Right lobe of liver (tissue), 6 donors: ENCODE measurements around the gene ZNF416. TPM values are rescaled to one million over a fixed set of nuclear protein-coding genes. Genes with fewer than 3 reads are reported as not detected.

ENCODE experiments used
- ATAC-seq, 4 donors: fragments of 200-7000 bp; cut with Tn5 transposase; one replicate each; pipeline ENCODE4 v1.9.1; 2020; ENCODE audit warnings: mild to moderate bottlenecking in 4 of 4, moderate library complexity in 4 of 4
- DNase-seq, 3 donors: peaks; one replicate each; pipeline ENCODE4 v3.0.0-alpha.2; 2020
- H3K27ac ChIP-seq, 3 donors: fragments of 200-600 bp; one replicate each; pipeline ENCODE4 v1.8.0; 2022
- H3K27me3 ChIP-seq, 2 donors: fragments of 200-600 bp; one replicate each; pipeline ENCODE4 v1.8.0; 2022
- H3K36me3 ChIP-seq, 4 donors: fragments of 200-600 bp; sonication (generic) in 1 of 4; one replicate each; pipeline versions ENCODE4 v1.5.1 to v1.8.0; 2017 to 2022; ENCODE audit warnings: control low read depth in 1 of 4
- H3K4me1 ChIP-seq, 4 donors: fragments of 200-600 bp; sonication (generic) in 1 of 4; one replicate each; pipeline versions ENCODE4 v1.5.1 to v1.8.0; 2017 to 2022; ENCODE audit warnings: control low read depth in 1 of 4
- H3K4me3 ChIP-seq, 3 donors: fragments of 200-600 bp; one replicate each; pipeline ENCODE4 v1.8.0; 2022
- H3K9me3 ChIP-seq, 4 donors: fragments of 200-600 bp; sonication (generic) in 1 of 4; one replicate each; pipeline versions ENCODE4 v1.5.1 to v1.8.0; 2017 to 2022; ENCODE audit warnings: control low read depth in 1 of 4
- CTCF ChIP-seq, 4 donors: fragments of 200-600 bp in 3 of 4; fragments of 450-650 bp in 1 of 4; IDR thresholded peaks; one replicate each; pipeline versions ENCODE4 v1.5.1 to v1.8.0; 2016 to 2022; ENCODE audit warnings: antibody characterized with exemption in 4 of 4, mild to moderate bottlenecking in 2 of 4
- POLR2A ChIP-seq: fragments of 450-650 bp; IDR thresholded peaks from one replicate; pipeline ENCODE4 v1.6.1; 2017; ENCODE audit warnings: antibody characterized with exemption, mild to moderate bottlenecking
- WGBS: methylation state at CpG from one replicate; pipeline ENCODE4 v1.1.6; 2018; ENCODE audit warnings: low coverage, low lambda C conversion rate; ENCODE audit not compliant: insufficient coverage; ENCODE audit errors: missing lambda C conversion rate; 5-methylcytosine and 5-hydroxymethylcytosine counted together
- intact Hi-C, 2 donors: fragments of 100-400 bp; cut with DNase I; formaldehyde crosslinking; loops; one replicate each; pipeline versions ENCODE4 v1.11.2 to v1.14.1; 2022
- total RNA-seq, 6 experiments: library from RNA; depleted of rRNA in 2 of 6; stranded (reverse); fragments of >200 nt in 2 of 6; fragmentation: NEBNext Ultra II Directional in 3 of 6; extraction: Animal tissue kit (Norgen Biotek cat#: 25700) in 3 of 6; gene quantifications; one replicate each; pipeline versions ENCODE4 v1.1.0 to v1.2.4, GENCODE V29; 2016 to 2023
- donor health status: DM: no; HTN: yes; CAD: no.
- donor health status: DM: no; HTN: no; CAD: no.
- donor health status: DM: no; HTN: no; CAD: no.
- donor health status: DM: no; HTN: yes; CAD: no.
- donor health status: DM: no; HTN: yes; CAD: no.

Gene ZNF416
- total RNA-seq, 6 experiments from 2014 or later: 0.43 to 1.8 (median 1.2) TPM

- Histone ChIP-seq H3K9me3 (peaks cover 0 to 5% (median 0%) of the 10 kb centered on the region in 4 donors), H3K4me3 (peak overlapping the region; percentile 75 to 91 (median 83)), H3K36me3 (no peaks in the 10 kb centered on the region), H3K27me3 (no peaks in the 10 kb centered on the region), H3K27ac (no peak overlapping the region), H3K4me1 (peaks cover 0 to 5% (median 0%) of the 10 kb centered on the region in 4 donors)
- intact Hi-C loops: no loop called here
- DNase-seq (no peak), ATAC-seq (no peak)
- WGBS: 59% methylated on average over 8 of the region's 8 CpGs
- TF ChIP-seq POLR2A (no peak), CTCF (IDR thresholded peaks at IDR 0.05) (no peak)
Observed at GRCh38 chr19:57599377-57599760, 20.7 kb upstream of the ZNF416 start.

- Histone ChIP-seq H3K4me3 (no peak overlapping the region), H3K36me3 (peaks cover 0 to 8% (median 0%) of the 10 kb centered on the region in 4 donors), H3K27ac (no peak overlapping the region), H3K4me1 (no peaks in the 10 kb centered on the region), H3K9me3 (peaks cover 0 to 3% (median 0%) of the 10 kb centered on the region in 4 donors), H3K27me3 (no peaks in the 10 kb centered on the region)
- 100% methylated on average over 1 of the region's 1 CpG for WGBS
- intact Hi-C loops: no loop called here
- DNase-seq (no peak), ATAC-seq (no peak)
- no peak for TF ChIP-seq CTCF (IDR thresholded peaks at IDR 0.05)
- TF ChIP-seq POLR2A: no peak
Observed at GRCh38 chr19:57587529-57587928, 8.8 kb upstream of the ZNF416 start.

- WGBS: 2% methylated on average over 22 of the region's 76 CpGs
- no peak for TF ChIP-seq CTCF (IDR thresholded peaks at IDR 0.05)
- TF ChIP-seq POLR2A: no peak
- ATAC-seq: peak; percentile 78 to 89 (median 84)
Observed at GRCh38 chr19:57583521-57584416, 5.1 kb upstream of the ZNF416 start, which contains the start of gene ZIK1. ZIK1 (plus strand) TSS chr19:57584145; CDS start chr19:57584357, 212 bp downstream.

GRCh38 chr19:57583104-57583520, 4.4 kb upstream of the ZNF416 start:
- ATAC-seq: no peak
- H3K9me3 ChIP-seq: peaks cover 0 to 3% (median 0%) of the 10 kb centered on the region in 4 donors
- H3K27ac ChIP-seq: no peak overlapping the region
- WGBS: 34% methylated on average over 8 of the region's 21 CpGs
- no peaks in the 10 kb centered on the region for H3K36me3 ChIP-seq
- intact Hi-C loops: no loop called here
- DNase-seq: peak in 1 of 3 donors; percentile 44
- no peak for TF ChIP-seq POLR2A
- TF ChIP-seq CTCF (IDR thresholded peaks at IDR 0.05): no peak
- no peak overlapping the region for H3K4me3 ChIP-seq
- no peaks in the 10 kb centered on the region for H3K27me3 ChIP-seq
- H3K4me1 ChIP-seq: peaks cover 0 to under 1% (median 0%) of the 10 kb centered on the region in 4 donors

More at GRCh38 chr19:57583521-57584416, 5.1 kb upstream of the ZNF416 start, which contains the start of gene ZIK1:
- Histone ChIP-seq H3K4me1 (no peaks in the 10 kb centered on the region), H3K9me3 (peaks cover 0 to 3% (median 0%) of the 10 kb centered on the region in 4 donors), H3K36me3 (no peaks in the 10 kb centered on the region), H3K27ac (no peak within 1 kb of the TSS), H3K4me3 (peak within 1 kb of the TSS; percentile 38 to 55 (median 48)), H3K27me3 (no peaks in the 10 kb centered on the region)
- peak; percentile 71 to 83 (median 78) for DNase-seq
- intact Hi-C loops: no loop called here
